Cardiac fibroblast (primary cell): Measurements from ENCODE around the gene TSPAN32.

ENCODE experiments used
- DNase-seq, 2 donors: peaks; one replicate each; pipeline versions ENCODE4 v3.0.0 to v3.0.0-alpha.2; 2010; ENCODE audit warnings: low read depth in 2 of 2
- H3K4me3 ChIP-seq, 2 donors: replicated peaks in 1 of 2; 1 replicate in 1 of 2; 2 replicates in 1 of 2; pipeline ENCODE4 v1.5.1; 2011; ENCODE audit warnings: low read depth in 2 of 2, low read length in 2 of 2, mild to moderate bottlenecking in 2 of 2, moderate library complexity in 1 of 2
- TF ChIP-seq, protein P1 (sequence below): IDR thresholded peaks from one replicate; pipeline ENCODE4 v1.5.1; 2011; ENCODE audit warnings: low read depth, mild to moderate bottlenecking, low read length, inconsistent platforms

Gene TSPAN32

DNA sequence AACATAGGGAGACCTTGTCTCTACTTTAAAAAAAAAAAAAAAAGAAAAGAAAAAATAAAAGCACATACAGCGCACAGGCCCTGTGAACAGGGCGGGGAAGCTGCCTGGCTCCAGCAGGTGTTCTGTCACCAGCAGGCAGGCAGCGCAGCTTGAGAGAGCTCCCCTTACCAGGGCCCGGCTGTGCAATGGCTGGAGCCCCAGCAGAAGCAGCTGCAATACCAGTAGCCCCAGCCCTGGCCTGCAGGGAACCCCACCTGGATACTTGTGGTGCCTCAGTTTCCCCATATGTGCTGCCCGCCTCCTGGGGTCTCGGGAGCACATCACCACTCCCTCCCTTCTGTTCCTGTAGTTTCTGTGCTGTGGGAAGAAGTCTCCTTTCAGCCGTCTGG, 12.3 kb downstream of the TSPAN32 start:
- TF ChIP-seq, protein P1, sequence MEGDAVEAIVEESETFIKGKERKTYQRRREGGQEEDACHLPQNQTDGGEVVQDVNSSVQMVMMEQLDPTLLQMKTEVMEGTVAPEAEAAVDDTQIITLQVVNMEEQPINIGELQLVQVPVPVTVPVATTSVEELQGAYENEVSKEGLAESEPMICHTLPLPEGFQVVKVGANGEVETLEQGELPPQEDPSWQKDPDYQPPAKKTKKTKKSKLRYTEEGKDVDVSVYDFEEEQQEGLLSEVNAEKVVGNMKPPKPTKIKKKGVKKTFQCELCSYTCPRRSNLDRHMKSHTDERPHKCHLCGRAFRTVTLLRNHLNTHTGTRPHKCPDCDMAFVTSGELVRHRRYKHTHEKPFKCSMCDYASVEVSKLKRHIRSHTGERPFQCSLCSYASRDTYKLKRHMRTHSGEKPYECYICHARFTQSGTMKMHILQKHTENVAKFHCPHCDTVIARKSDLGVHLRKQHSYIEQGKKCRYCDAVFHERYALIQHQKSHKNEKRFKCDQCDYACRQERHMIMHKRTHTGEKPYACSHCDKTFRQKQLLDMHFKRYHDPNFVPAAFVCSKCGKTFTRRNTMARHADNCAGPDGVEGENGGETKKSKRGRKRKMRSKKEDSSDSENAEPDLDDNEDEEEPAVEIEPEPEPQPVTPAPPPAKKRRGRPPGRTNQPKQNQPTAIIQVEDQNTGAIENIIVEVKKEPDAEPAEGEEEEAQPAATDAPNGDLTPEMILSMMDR = no peak
- DNase-seq = no peak
- no peak overlapping the region for H3K4me3 ChIP-seq

DNA sequence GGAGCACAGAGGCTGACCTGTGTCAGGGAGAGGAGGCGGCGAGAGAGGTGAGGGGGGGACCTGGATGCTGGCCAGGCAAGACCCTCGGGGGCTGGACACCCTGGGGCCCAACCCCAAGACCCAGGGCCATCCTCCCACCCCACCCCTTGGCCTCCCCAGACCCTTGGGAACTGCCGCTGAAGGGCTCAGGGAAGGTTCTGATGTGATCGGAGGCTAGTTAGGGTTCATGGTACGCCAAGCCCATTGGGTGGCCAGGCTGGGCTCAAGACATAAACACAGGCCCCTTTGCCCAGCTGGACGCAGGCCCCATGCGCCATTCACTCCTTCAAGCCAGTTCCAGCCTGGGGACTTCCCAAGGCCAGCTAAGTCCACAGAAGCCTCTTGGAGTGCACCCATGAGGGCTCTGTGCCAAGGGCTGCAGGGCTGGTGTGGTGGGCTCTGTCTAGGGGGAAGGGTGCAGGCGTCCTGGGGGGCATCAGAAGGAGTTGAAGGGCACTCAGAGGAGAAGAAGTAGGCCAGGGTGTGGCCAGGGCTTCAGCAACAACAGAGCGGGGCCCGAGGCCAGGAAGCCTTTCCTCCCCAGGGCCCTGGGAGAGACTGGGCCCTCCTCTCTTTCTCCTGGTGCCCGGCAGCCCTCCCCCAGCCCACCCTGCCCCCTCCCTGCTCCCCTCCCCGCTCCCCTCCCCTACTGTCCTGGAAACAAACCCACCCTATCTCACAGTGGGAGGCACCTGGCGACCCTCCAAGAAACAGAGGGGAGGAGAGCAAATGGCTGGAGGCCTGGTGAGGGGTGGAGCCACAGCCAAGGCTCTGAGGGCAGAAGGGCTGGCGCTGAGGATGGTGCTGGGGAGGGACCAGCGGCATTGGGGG, 12.9 kb downstream of the TSPAN32 start:
- TF ChIP-seq, protein P1 = no peak
- H3K4me3 ChIP-seq = no peak overlapping the region
- peak; percentile 53 to 99 for DNase-seq

DNA sequence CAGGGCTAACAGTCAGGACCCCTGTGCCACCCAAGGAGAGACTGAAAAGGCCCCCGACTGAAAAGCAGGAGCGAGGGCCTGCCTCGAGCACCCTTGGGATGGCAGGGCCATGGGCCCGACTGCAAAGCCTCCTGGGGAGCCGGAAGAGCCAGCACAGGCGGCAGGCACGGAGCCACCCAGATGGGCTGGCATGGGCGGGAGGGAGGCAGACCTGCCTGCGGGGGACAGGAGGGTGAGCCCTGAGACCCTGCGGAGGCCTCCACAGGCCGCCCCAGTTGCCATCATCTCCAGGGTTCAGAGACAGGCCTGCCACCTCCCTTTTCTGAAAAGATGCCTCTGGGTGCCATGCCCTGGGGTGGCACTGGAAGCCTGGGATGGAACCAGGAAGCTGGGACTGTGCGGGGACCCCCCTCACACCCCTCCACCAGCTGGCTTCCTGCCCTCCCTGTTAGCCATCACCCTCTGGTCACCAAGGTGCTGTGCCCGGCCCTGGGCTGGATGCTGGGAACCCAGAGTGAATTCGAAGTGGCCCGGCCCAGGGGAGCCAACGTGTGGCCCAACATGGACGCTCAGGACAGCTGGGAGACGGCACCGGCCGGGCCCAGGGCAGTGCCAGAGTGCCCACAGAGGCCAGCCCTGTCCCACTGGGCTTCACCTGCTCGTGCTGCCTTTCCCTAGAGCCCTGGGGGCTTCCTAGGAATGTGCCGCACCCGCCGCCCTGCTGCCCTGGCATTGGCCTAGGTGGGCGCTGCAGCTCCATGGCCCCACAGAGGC, 13.8 kb downstream of the TSPAN32 start:
- DNase-seq = no peak
- TF ChIP-seq, protein P1 = no peak
- H3K4me3 ChIP-seq = no peak overlapping the region

DNA sequence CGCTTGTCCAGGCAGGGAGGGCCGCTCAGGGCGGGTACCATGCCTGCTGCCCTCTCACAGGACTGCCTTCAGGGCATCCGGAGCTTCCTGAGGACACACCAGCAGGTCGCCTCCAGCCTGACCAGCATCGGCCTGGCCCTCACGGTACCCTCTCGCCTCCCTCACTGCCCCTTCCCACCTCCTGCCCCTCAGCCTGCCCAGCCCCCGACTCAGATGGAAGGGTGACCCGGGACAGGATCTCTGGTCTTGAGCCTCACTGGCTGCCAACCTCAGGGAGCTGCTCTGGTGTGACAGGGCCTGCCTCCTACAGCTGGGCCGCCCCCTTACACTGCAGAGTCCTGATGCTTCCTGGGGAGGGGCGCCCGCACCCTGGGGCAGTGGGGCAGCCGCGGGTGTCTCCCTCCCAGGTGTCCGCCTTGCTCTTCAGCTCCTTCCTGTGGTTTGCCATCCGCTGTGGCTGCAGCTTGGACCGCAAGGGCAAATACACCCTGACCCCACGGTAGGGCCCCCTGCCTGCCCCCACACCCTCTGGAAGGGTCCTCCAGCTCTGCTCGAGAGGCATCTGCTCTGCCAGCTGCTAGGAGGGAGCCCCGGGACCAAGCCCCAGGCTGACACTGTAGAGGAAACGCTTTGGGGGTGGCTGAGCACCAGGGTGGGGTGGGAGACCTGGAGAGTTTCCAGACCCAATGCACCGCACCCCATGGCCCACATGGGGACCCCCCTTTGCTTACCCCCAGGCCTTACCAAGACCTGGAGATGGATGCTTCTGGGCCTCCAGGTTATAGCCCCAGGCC, 14.6 kb downstream of the TSPAN32 start:
- no peak overlapping the region for H3K4me3 ChIP-seq
- TF ChIP-seq, protein P1 = no peak
- DNase-seq = no peak

DNA sequence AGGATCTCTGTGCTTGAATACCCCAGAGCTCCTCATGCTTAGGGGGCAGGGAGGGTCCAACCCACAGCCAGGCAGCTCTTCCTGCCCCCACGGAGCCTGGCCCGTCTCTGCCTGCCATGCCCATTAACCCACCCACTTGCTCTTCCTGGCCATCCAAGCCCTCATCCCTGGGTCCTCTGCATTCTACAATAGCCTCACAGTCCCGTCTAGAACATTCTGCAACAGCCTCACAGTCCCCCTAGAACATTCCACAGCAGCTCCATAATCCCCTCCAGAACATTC, 15.1 kb downstream of the TSPAN32 start:
- TF ChIP-seq, protein P1 = no peak
- DNase-seq = no peak

DNA sequence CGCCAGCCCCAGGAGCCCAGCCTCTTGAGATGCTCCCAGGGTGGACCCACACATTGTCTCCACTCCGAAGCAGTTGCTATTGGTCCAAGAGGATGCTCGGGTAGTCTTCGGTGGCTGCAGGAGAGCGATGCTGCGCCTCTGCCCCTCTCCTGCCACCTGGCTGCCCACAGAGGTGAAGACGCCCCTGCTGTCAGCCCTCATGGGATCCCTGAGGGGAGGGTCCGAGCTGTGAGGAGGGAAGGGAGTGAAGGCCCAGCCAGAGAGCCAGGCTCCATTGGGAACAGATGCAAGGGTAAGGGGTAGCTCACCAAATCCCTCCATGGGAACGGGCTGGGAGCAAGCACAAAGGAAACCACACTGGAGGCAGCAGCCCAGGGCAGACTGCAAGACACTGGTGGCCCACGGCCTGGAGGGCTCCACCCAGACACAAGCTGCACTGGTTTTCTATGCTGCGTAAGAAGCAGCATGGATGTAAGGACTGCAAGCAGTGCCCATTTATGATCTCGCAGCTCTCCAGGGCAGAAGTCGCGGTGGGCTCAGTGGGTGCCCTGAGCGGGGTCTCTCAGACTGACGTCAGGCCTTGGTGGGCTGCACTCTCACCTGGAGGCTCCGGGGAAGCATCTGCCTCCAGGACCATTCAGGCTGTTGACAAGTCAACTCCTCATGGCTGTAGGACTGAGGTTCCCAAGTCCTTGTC, 15.7 kb downstream of the TSPAN32 start:
- TF ChIP-seq, protein P1 = no peak
- H3K4me3 ChIP-seq = no peak overlapping the region
- no peak for DNase-seq

More for the DNA sequence above, 15.1 kb downstream of the TSPAN32 start:
- H3K4me3 ChIP-seq = no peak overlapping the region
